Activated naive CD4-positive, alpha-beta T cell treated with anti-CD3 and anti-CD28 coated beads, Interleukin-2, amount 10 ng/mL, durations not matched to agents 7 days and 5 days (primary cell): ENCODE data around the gene HSD11B1.

Experiments used
- CTCF ChIA-PET: fragments of 350-600 bp; sonication (Branson Sonifier 250); formaldehyde crosslinking; loops from one replicate; lab custom pipeline; 2021; ENCODE audit warnings: antibody characterized with exemption; lab: Charles Lee
- DNase-seq: peaks from one replicate; pipeline ENCODE4 v3.0.0-alpha.2; 2020
- H3K27ac Mint-ChIP-seq: one replicate; pipeline ENCODE4 v1.8.0; 2021; ENCODE audit warnings: mild to moderate bottlenecking, moderate library complexity, mixed read lengths
- H3K27me3 Mint-ChIP-seq: one replicate; pipeline ENCODE4 v1.8.0; 2021; ENCODE audit warnings: mild to moderate bottlenecking, mixed read lengths
- H3K36me3 Mint-ChIP-seq: one replicate; pipeline ENCODE4 v1.8.0; 2021; ENCODE audit warnings: mixed read lengths
- H3K4me1 Mint-ChIP-seq: one replicate; pipeline ENCODE4 v1.8.0; 2021; ENCODE audit warnings: mixed read lengths
- H3K4me3 Mint-ChIP-seq: one replicate; pipeline ENCODE4 v1.8.0; 2021; ENCODE audit warnings: mild to moderate bottlenecking, moderate library complexity, mixed read lengths
- H3K9me3 Mint-ChIP-seq: one replicate; pipeline ENCODE4 v1.8.0; 2021; ENCODE audit warnings: mixed read lengths

The HSD11B1 gene

DNA sequence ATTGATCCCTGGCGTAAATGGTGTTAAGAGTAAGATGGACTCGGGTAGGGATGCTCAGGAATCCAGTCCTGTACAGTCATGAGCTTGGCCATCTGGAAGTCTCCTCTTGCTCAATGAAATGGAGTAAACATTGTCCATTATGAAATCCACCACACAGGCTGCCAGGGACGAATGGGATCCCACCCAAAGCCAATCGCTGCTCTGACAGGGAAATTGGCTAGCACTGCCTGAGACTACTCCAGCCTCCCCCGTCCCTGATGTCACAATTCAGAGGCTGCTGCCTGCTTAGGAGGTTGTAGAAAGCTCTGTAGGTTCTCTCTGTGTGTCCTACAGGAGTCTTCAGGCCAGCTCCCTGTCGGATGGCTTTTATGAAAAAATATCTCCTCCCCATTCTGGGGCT lies at the start of gene HSD11B1:
TSS of gene HSD11B1 (plus strand) at position 263 of the 400 bp plus-strand sequence. CDS start at position 360, 97 bp downstream.
- no peaks in the 10 kb centered on the region for H3K27me3 Mint-ChIP-seq
- no peaks in the 10 kb centered on the region for H3K9me3 Mint-ChIP-seq
- H3K4me1 Mint-ChIP-seq = peaks cover 18% of the 10 kb centered on the region
- no peaks in the 10 kb centered on the region for H3K36me3 Mint-ChIP-seq
- no peak for DNase-seq
- CTCF ChIA-PET = interaction anchor here (1.1 to 2.1 kb wide), 6 partner anchors 8 to 138 kb away, joined by 3 to 5 read pairs (median 4); no protein-coding TSS in a partner anchor
- peak within 1 kb of the TSS; percentile 45 for H3K27ac Mint-ChIP-seq
- no peak within 1 kb of the TSS for H3K4me3 Mint-ChIP-seq

GRCh38 chr1:209655411-209656231 lies 49.0 kb upstream of the HSD11B1 start:
- no peak for DNase-seq
- Mint-ChIP-seq H3K27ac (no peak overlapping the region), H3K4me1 (peaks cover 39% of the 10 kb centered on the region), H3K9me3 (no peaks in the 10 kb centered on the region), H3K36me3 (no peaks in the 10 kb centered on the region), H3K4me3 (no peak overlapping the region), H3K27me3 (peaks cover 20% of the 10 kb centered on the region)
- CTCF ChIA-PET = interaction anchor here (1.6 kb wide), 1 partner anchor 15 kb away, joined by 3 read pairs; no protein-coding TSS in a partner anchor

DNA sequence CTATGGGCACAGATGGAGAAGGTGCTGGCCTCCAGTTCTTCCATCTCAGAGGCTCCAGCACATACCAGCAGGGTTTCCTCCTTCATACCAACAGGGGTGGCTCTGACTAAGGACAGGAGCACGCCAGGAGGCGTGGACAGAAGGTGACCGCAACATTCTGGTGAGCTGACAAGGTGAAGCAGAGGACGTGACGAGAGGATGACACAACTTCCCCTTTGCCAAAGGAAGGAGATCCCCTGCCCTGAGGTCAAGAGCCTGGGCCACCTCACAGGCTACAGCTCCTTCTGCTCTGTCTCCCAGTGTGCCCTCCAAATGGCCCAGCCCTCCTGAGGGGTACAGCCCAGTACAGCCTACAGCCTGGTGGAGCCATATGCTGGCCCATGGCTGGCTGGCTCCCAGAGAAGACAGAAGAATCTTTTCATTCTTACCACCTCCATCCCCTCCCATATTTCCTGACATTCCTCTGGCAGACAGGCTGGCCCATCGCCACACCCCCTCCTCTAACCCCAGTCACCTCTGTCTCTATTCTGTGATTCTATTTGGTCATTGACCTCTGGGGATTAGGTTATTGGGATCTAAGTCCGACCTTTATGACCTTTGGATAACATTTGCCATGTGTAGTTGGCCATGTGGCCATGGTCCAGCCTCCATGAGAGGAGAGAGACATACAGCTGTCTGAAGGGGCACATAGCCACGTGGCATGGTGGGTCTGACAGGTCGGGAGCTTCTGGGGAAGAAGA lies 47.3 kb upstream of the HSD11B1 start:
- H3K4me3 Mint-ChIP-seq = no peak overlapping the region
- H3K27ac Mint-ChIP-seq = no peak overlapping the region
- no peaks in the 10 kb centered on the region for H3K36me3 Mint-ChIP-seq
- H3K9me3 Mint-ChIP-seq = no peaks in the 10 kb centered on the region
- DNase-seq = no peak
- CTCF ChIA-PET = interaction anchor here (0.7 to 1.0 kb wide), 2 partner anchors 18 to 86 kb away, joined by 3 read pairs; partner anchors contain the start of gene G0S2
- H3K4me1 Mint-ChIP-seq = peaks cover 25% of the 10 kb centered on the region
- H3K27me3 Mint-ChIP-seq = peaks cover 20% of the 10 kb centered on the region

DNA sequence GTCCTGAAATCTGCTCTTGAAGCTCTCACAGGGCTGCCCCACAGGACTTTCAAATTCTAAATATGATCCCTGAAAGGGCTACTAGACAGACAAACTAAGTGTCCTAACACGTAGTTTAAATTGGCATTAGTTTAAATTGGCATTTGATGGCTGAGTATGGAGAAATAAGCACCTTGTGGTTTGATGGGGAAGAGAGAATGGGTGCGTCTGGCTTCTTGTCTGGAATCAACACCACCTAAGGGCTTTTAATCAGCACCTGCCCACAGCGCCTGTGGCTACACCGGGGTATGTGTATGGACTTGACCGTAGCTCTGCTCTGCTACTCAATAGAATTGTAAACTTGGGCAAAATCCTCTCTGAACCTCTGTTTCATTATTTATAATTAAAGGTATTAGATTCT lies 46.7 kb upstream of the HSD11B1 start:
- peaks cover 20% of the 10 kb centered on the region for H3K4me1 Mint-ChIP-seq
- no peaks in the 10 kb centered on the region for H3K9me3 Mint-ChIP-seq
- no peak overlapping the region for H3K27ac Mint-ChIP-seq
- H3K27me3 Mint-ChIP-seq = peaks cover 20% of the 10 kb centered on the region
- H3K4me3 Mint-ChIP-seq = no peak overlapping the region
- no peak for DNase-seq
- CTCF ChIA-PET = interaction anchor here (0.5 to 1.0 kb wide), 4 partner anchors 9 to 85 kb away, joined by 3 read pairs; partner anchors contain the start of gene G0S2
- no peaks in the 10 kb centered on the region for H3K36me3 Mint-ChIP-seq

DNA sequence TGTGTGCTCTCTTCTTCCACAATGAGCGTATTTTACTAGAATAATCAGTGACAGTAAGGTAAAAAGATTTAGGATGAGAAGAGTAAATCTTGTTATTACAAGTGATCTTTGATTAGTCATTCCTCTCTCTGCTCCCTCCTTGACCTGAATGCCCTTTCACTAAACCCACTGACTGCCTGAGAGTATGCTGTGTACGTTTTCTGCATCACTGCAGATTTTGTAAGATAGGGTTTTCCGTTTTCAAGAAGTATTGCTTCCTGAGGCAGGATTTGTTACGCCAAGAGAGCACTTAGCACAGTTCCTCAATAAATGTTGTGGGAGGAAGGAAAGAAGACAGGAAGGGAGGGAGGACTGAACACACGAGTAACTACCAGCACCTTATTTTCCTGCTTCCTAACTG lies 44.7 kb upstream of the HSD11B1 start:
- CTCF ChIA-PET = no interaction called here
- H3K27ac Mint-ChIP-seq = no peak overlapping the region
- peaks cover 23% of the 10 kb centered on the region for H3K27me3 Mint-ChIP-seq
- H3K9me3 Mint-ChIP-seq = no peaks in the 10 kb centered on the region
- H3K4me1 Mint-ChIP-seq = peaks cover 14% of the 10 kb centered on the region
- H3K36me3 Mint-ChIP-seq = peaks cover 2% of the 10 kb centered on the region
- H3K4me3 Mint-ChIP-seq = no peak overlapping the region
- DNase-seq = no peak

- peaks cover 17% of the 10 kb centered on the region for H3K27me3 Mint-ChIP-seq
- CTCF ChIA-PET = no interaction called here
- H3K36me3 Mint-ChIP-seq = peaks cover 2% of the 10 kb centered on the region
- DNase-seq = no peak
- no peak overlapping the region for H3K4me3 Mint-ChIP-seq
- no peak overlapping the region for H3K27ac Mint-ChIP-seq
- no peaks in the 10 kb centered on the region for H3K9me3 Mint-ChIP-seq
- H3K4me1 Mint-ChIP-seq = peaks cover 14% of the 10 kb centered on the region
These were observed 43.6 kb upstream of the HSD11B1 start for GRCh38 chr1:209661071-209661470.

GRCh38 chr1:209662879-209663327 lies 41.7 kb upstream of the HSD11B1 start:
- peaks cover 2% of the 10 kb centered on the region for H3K36me3 Mint-ChIP-seq
- no peaks in the 10 kb centered on the region for H3K9me3 Mint-ChIP-seq
- no peak overlapping the region for H3K4me3 Mint-ChIP-seq
- H3K27ac Mint-ChIP-seq = no peak overlapping the region
- CTCF ChIA-PET = no interaction called here
- peaks cover 14% of the 10 kb centered on the region for H3K4me1 Mint-ChIP-seq
- DNase-seq = no peak
- peaks cover 7% of the 10 kb centered on the region for H3K27me3 Mint-ChIP-seq

DNA sequence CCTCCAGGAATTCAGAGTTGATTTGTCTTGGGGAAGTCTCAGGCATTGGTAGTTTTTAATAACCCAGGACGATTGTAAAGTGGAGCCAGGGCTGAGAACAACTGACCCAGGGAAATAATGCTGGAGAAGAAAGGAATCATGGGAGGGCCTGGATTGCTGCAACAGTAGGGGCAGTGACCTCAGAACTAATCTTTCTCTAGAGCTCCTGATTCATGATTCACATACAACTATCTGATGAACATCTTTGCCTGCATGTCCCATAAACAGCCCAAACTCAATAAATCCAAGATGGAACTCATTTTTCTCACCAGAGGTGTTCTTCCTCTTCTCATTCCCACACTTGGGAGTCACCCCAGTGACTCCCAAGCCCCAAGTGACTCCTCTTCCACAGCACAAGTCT lies 37.5 kb upstream of the HSD11B1 start:
- peaks cover 2% of the 10 kb centered on the region for H3K36me3 Mint-ChIP-seq
- no peak for DNase-seq
- H3K27ac Mint-ChIP-seq = no peak overlapping the region
- no peaks in the 10 kb centered on the region for H3K9me3 Mint-ChIP-seq
- CTCF ChIA-PET = no interaction called here
- H3K4me3 Mint-ChIP-seq = no peak overlapping the region
- peaks cover 3% of the 10 kb centered on the region for H3K27me3 Mint-ChIP-seq
- H3K4me1 Mint-ChIP-seq = peaks cover 19% of the 10 kb centered on the region

GRCh38 chr1:209667708-209668107 lies 36.9 kb upstream of the HSD11B1 start:
- Mint-ChIP-seq H3K4me3 (no peak overlapping the region), H3K27ac (no peak overlapping the region), H3K4me1 (peaks cover 23% of the 10 kb centered on the region), H3K36me3 (peaks cover 2% of the 10 kb centered on the region), H3K9me3 (no peaks in the 10 kb centered on the region), H3K27me3 (peaks cover 3% of the 10 kb centered on the region)
- DNase-seq = no peak
- CTCF ChIA-PET = no interaction called here

GRCh38 chr1:209670441-209671082 lies 34.1 kb upstream of the HSD11B1 start:
- H3K4me1 Mint-ChIP-seq = peaks cover 52% of the 10 kb centered on the region
- no peak overlapping the region for H3K4me3 Mint-ChIP-seq
- no peaks in the 10 kb centered on the region for H3K9me3 Mint-ChIP-seq
- CTCF ChIA-PET = interaction anchor here (0.6 to 1.2 kb wide), 4 partner anchors 10 to 39 kb away, joined by 3 to 4 read pairs (median 3); no protein-coding TSS in a partner anchor
- no peak overlapping the region for H3K27ac Mint-ChIP-seq
- peaks cover 1% of the 10 kb centered on the region for H3K36me3 Mint-ChIP-seq
- H3K27me3 Mint-ChIP-seq = peaks cover 16% of the 10 kb centered on the region
- no peak for DNase-seq

DNA sequence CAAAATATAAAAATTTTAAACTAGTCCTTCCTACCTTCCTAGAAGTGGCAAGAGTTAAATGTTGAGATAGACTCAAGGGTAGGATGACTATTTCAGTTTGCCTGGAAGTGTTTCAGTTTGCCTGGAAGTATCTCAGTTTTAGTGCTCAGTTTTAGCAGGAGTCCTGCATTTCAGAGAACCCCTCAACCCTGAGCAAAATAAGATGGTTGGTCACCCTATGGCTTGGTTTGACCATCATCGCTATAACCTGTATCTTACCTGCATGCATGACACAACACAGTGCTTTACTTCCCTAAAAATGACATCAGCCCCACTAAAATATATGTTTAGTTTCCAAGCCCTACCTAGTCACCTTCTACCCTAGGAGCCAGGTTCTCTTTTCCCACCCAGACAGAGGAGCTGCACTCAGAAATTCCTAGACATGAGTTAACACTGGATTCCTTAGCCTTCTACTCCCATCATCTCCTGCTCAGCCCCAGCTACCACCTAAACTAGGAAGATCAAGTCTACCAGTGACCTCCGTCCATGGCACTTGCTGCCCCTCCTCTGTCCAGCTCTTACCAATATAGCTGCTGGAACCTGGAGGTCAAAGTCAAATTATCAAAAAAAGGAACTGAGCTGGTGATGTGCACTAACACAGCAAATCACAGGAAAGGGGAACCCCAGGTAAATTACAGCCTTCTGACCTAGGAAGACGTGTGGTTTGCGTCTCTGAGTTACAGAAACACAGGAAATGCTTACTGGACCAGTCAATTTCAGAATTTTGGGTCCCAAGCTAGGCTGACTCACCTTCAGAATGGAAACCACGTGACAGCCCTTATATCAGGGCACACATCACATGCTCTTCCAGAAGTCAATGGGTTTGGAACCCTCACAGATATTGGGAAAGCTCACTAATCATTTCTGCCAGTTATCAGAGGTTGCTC lies 31.7 kb upstream of the HSD11B1 start:
- DNase-seq = peak; percentile 38
- no peak overlapping the region for H3K4me3 Mint-ChIP-seq
- H3K27me3 Mint-ChIP-seq = peaks cover 40% of the 10 kb centered on the region
- H3K27ac Mint-ChIP-seq = peak overlapping the region; percentile 2
- CTCF ChIA-PET = interaction anchor here (0.8 to 2.0 kb wide), 8 partner anchors 9 to 106 kb away, joined by 3 to 6 read pairs (median 3); partner anchors contain the start of gene LAMB3
- H3K9me3 Mint-ChIP-seq = no peaks in the 10 kb centered on the region
- peaks cover 68% of the 10 kb centered on the region for H3K4me1 Mint-ChIP-seq
- H3K36me3 Mint-ChIP-seq = peaks cover 9% of the 10 kb centered on the region

- peaks cover 68% of the 10 kb centered on the region for H3K4me1 Mint-ChIP-seq
- peaks cover 9% of the 10 kb centered on the region for H3K36me3 Mint-ChIP-seq
- H3K9me3 Mint-ChIP-seq = no peaks in the 10 kb centered on the region
- no peak overlapping the region for H3K4me3 Mint-ChIP-seq
- H3K27me3 Mint-ChIP-seq = peaks cover 45% of the 10 kb centered on the region
- no peak for DNase-seq
- CTCF ChIA-PET = interaction anchor here (0.8 to 2.3 kb wide), 11 partner anchors 8 to 107 kb away, joined by 3 to 10 read pairs (median 3); partner anchors contain the start of gene LAMB3
- no peak overlapping the region for H3K27ac Mint-ChIP-seq
These were observed 30.8 kb upstream of the HSD11B1 start for GRCh38 chr1:209673631-209674417.
